Tibial nerve (tissue), 4 donors: ENCODE measurements around the gene CACYBP.

Experiments used
- EP300 ChIP-seq, 2 donors: sonication (generic); formaldehyde crosslinking; IDR thresholded peaks; one replicate each; pipeline ENCODE4 v1.6.1; 2017; ENCODE audit warnings: antibody characterized with exemption in 2 of 2, mild to moderate bottlenecking in 1 of 2
- POLR2A ChIP-seq, 2 donors: fragments of 450-650 bp; IDR thresholded peaks; one replicate each; pipeline ENCODE4 v1.6.1; 2017; ENCODE audit warnings: antibody characterized with exemption in 2 of 2, mild to moderate bottlenecking in 2 of 2, moderate library complexity in 2 of 2
- TF ChIP-seq, protein P1 (sequence below), 5 experiments: fragments of 200-600 bp in 3 of 5; fragments of 450-650 bp in 2 of 5; sonication (generic) in 3 of 5; IDR thresholded peaks; one replicate each; pipeline ENCODE4 v1.5.1; 2016 to 2019; ENCODE audit warnings: antibody characterized with exemption in 5 of 5, mild to moderate bottlenecking in 3 of 5, moderate library complexity in 2 of 5

GRCh38 chr1:174971466-174971865, 28.3 kb upstream of the CACYBP start:
- TF ChIP-seq POLR2A (IDR thresholded peaks at IDR 0.05) (no peak), EP300 (IDR thresholded peaks at IDR 0.05) (no peak)
- TF ChIP-seq, protein P1, sequence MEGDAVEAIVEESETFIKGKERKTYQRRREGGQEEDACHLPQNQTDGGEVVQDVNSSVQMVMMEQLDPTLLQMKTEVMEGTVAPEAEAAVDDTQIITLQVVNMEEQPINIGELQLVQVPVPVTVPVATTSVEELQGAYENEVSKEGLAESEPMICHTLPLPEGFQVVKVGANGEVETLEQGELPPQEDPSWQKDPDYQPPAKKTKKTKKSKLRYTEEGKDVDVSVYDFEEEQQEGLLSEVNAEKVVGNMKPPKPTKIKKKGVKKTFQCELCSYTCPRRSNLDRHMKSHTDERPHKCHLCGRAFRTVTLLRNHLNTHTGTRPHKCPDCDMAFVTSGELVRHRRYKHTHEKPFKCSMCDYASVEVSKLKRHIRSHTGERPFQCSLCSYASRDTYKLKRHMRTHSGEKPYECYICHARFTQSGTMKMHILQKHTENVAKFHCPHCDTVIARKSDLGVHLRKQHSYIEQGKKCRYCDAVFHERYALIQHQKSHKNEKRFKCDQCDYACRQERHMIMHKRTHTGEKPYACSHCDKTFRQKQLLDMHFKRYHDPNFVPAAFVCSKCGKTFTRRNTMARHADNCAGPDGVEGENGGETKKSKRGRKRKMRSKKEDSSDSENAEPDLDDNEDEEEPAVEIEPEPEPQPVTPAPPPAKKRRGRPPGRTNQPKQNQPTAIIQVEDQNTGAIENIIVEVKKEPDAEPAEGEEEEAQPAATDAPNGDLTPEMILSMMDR (IDR thresholded peaks at IDR 0.05): no peak
